ENCODE results near the gene SCMH1.

GRCh38 chr1:41175546-41175945, 66.6 kb downstream of the SCMH1 start:
- TF ChIP-seq CTCF (IDR thresholded peaks at IDR 0.05) (no peak), POLR2A (IDR thresholded peaks at IDR 0.05) (no peak)
